K562 (cell line): ENCODE results near the gene DOCK8.

Source experiments
- BACH1 ChIP-seq: fragments of 200-800 bp; sonication (Bioruptor generic); IDR thresholded peaks from 2 replicates; pipeline ENCODE4 v1.6.1; 2016; ENCODE audit warnings: missing genetic modification characterization, missing compliant biosample characterization
- CREB1 ChIP-seq, 2 experiments: sonication (generic) in 1 of 2; formaldehyde crosslinking in 1 of 2; IDR thresholded peaks; 2 replicates each; pipeline versions ENCODE4 v1.6.1 to v1.8.0; 2012 to 2022; ENCODE audit warnings: inconsistent platforms in 1 of 2, mild to moderate bottlenecking in 1 of 2, missing genetic modification reagents in 1 of 2, moderate library complexity in 1 of 2
- CREM ChIP-seq: IDR thresholded peaks from 2 replicates; pipeline ENCODE4 v1.6.1; 2014; ENCODE audit warnings: antibody characterized with exemption, low read depth
- CTCF ChIP-seq, 3 experiments: IDR thresholded peaks in 2 of 3; conservative IDR thresholded peaks in 1 of 3; 2 replicates each; pipeline ENCODE4 v1.5.1; 2011 to 2012; ENCODE audit warnings: low read length in 3 of 3, mild to moderate bottlenecking in 3 of 3, control low read depth in 2 of 3, improper control_type of control experiment in 1 of 3, inconsistent platforms in 1 of 3, low read depth in 1 of 3, mixed read lengths in 1 of 3, moderate library complexity in 1 of 3; ENCODE audit not compliant: insufficient read depth in 2 of 3
- EP300 ChIP-seq: IDR thresholded peaks from 2 replicates; pipeline ENCODE4 v1.6.1; 2012; ENCODE audit warnings: low read length, improper control_type of control experiment
- HDAC6 ChIP-seq: IDR thresholded peaks from 2 replicates; pipeline ENCODE4 v1.6.1; 2012; ENCODE audit warnings: low read depth, mild to moderate bottlenecking, control low read depth, inconsistent platforms, low read length, moderate library complexity
- MYBL2 ChIP-seq, 2 experiments: fragments of 450-650 bp in 1 of 2; sonication (generic) in 1 of 2; formaldehyde crosslinking in 1 of 2; IDR thresholded peaks; 2 replicates each; pipeline versions ENCODE4 v1.6.1 to v1.8.1; 2017 to 2022; ENCODE audit warnings: borderline replicate concordance in 1 of 2, inconsistent platforms in 1 of 2, low read depth in 1 of 2, mild to moderate bottlenecking in 1 of 2, missing genetic modification reagents in 1 of 2, moderate library complexity in 1 of 2
- POLR2AphosphoS5 ChIP-seq: IDR thresholded peaks from 2 replicates; pipeline ENCODE4 v1.6.1; 2011; ENCODE audit warnings: mild to moderate bottlenecking, low read depth, low read length, moderate library complexity; ENCODE audit not compliant: control insufficient read depth, insufficient read depth
- SMAD3 ChIP-seq: fragments of 450-650 bp; formaldehyde crosslinking; conservative IDR thresholded peaks from 2 replicates; pipeline ENCODE4 v1.4.0; 2020; ENCODE audit warnings: mild to moderate bottlenecking
- TSC22D4 ChIP-seq: fragments of 450-650 bp; IDR thresholded peaks from 2 replicates; pipeline ENCODE4 v1.6.1; 2016; ENCODE audit warnings: missing genetic modification characterization, missing biosample characterization, control low read depth
- ZSCAN29 ChIP-seq: fragments of 450-650 bp; IDR thresholded peaks from 2 replicates; pipeline ENCODE4 v1.6.1; 2017

DNA sequence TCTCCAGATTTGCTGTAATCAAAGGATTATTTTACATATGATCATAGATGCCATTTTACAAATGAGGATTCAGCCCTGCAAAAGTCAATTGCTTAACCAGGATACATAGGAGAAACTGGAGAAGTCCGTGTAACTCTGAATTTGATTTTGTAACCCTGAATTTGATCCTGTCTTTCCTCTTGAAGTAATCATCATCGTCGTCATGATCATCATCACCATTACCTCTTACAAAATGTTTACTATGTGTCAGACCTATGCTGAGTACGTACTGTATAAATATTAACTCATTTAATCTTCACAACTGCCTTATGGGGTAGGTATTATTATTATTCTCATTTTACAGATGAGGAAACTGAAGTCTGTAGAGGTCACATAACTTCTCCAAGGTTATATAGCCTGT is 271.5 kb downstream of the DOCK8 start:
- TF ChIP-seq SMAD3 (CRISPR knock-in tag) (no peak), CREM (no peak), CTCF (IDR thresholded peaks at IDR 0.05 in 2 of 3, conservative IDR thresholded peaks at IDR 0.05 in 1 of 3; ENCODE audit: insufficient read depth in 2 of 3, low read depth in 1 of 3, low read length in 3 of 3) (no peak), POLR2AphosphoS5 (no peak), CREB1 (IDR thresholded peaks at IDR 0.05) (no peak), CREB1 (CRISPR knock-in tag; IDR thresholded peaks at IDR 0.05) (no peak), ZSCAN29 (no peak), BACH1 (tag) (no peak), MYBL2 (IDR thresholded peaks at IDR 0.05; ENCODE audit: low read depth) (no peak), MYBL2 (CRISPR knock-in tag; IDR thresholded peaks at IDR 0.05; ENCODE audit: borderline replicate concordance) (no peak), HDAC6 (no peak), TSC22D4 (tag) (no peak), EP300 (no peak)
